Measurements from ENCODE around the gene SWAP70.

SWAP70 gene

GRCh38 chr11:9735919-9736318 is 72.0 kb downstream of the SWAP70 start:
- Histone ChIP-seq H3K27ac (no peak overlapping the region), H3K36me3 (replicated peaks) (peaks cover 26% of the 10 kb centered on the region), H3K27me3 (replicated peaks) (no peaks in the 10 kb centered on the region), H3K4me3 (ENCODE audit: low read depth, low read length) (no peak overlapping the region)
- no peak for DNase-seq
- TF ChIP-seq CTCF (IDR thresholded peaks at IDR 0.05; ENCODE audit: low read depth, low read length, missing control alignments), result no peak
- in situ Hi-C loops (cut with HindIII; ENCODE audit: low pct_ligation_motif_present, low sequenced_read_pairs), result no loop called here

GRCh38 chr11:9736365-9736764 is 72.5 kb downstream of the SWAP70 start:
- Histone ChIP-seq H3K4me3 (ENCODE audit: low read depth, low read length) (no peak overlapping the region), H3K36me3 (replicated peaks) (peaks cover 27% of the 10 kb centered on the region), H3K27ac (no peak overlapping the region), H3K27me3 (replicated peaks) (no peaks in the 10 kb centered on the region)
- no peak for TF ChIP-seq CTCF (IDR thresholded peaks at IDR 0.05; ENCODE audit: low read depth, low read length, missing control alignments)
- in situ Hi-C loops (cut with HindIII; ENCODE audit: low pct_ligation_motif_present, low sequenced_read_pairs), result no loop called here
- no peak for DNase-seq

GRCh38 chr11:9738116-9738515 is 74.2 kb downstream of the SWAP70 start:
- H3K36me3 ChIP-seq (replicated peaks), result peaks cover 22% of the 10 kb centered on the region
- TF ChIP-seq CTCF (IDR thresholded peaks at IDR 0.05; ENCODE audit: low read depth, low read length, missing control alignments), result no peak
- in situ Hi-C loops (cut with HindIII; ENCODE audit: low pct_ligation_motif_present, low sequenced_read_pairs), result no loop called here
- no peak overlapping the region for H3K4me3 ChIP-seq (ENCODE audit: low read depth, low read length)
- H3K27ac ChIP-seq, result no peak overlapping the region
- H3K27me3 ChIP-seq (replicated peaks), result no peaks in the 10 kb centered on the region
- DNase-seq, result no peak

- TF ChIP-seq CTCF (IDR thresholded peaks at IDR 0.05; ENCODE audit: low read depth, low read length, missing control alignments), result no peak
- Histone ChIP-seq H3K36me3 (replicated peaks) (peaks cover 18% of the 10 kb centered on the region), H3K27ac (no peak overlapping the region)
These were observed 74.8 kb downstream of the SWAP70 start for GRCh38 chr11:9738707-9739106.

GRCh38 chr11:9739123-9739900 is 75.4 kb downstream of the SWAP70 start:
- no peak for TF ChIP-seq CTCF (IDR thresholded peaks at IDR 0.05; ENCODE audit: low read depth, low read length, missing control alignments)
- DNase-seq, result no peak
- Histone ChIP-seq H3K27ac (no peak overlapping the region), H3K36me3 (replicated peaks) (peaks cover 18% of the 10 kb centered on the region), H3K27me3 (replicated peaks) (no peaks in the 10 kb centered on the region), H3K4me3 (ENCODE audit: low read depth, low read length) (no peak overlapping the region)
- in situ Hi-C loops (cut with HindIII; ENCODE audit: low pct_ligation_motif_present, low sequenced_read_pairs), result no loop called here

More at GRCh38 chr11:9738707-9739106, 74.8 kb downstream of the SWAP70 start:
- Histone ChIP-seq H3K4me3 (ENCODE audit: low read depth, low read length) (no peak overlapping the region), H3K27me3 (replicated peaks) (no peaks in the 10 kb centered on the region)
- in situ Hi-C loops (cut with HindIII; ENCODE audit: low pct_ligation_motif_present, low sequenced_read_pairs), result no loop called here
- no peak for DNase-seq
